HepG2 (cell line): ENCODE measurements around the gene NEDD1. TPM values are rescaled to one million over a fixed set of nuclear protein-coding genes. Genes with fewer than 3 reads are reported as not detected.

Experiments used
- ARNT ChIP-seq: fragments of 450-650 bp; IDR thresholded peaks from 2 replicates; pipeline ENCODE4 v1.6.1; 2017
- FOXJ3 ChIP-seq: sonication (generic); formaldehyde crosslinking; IDR thresholded peaks from 2 replicates; pipeline ENCODE4 v1.4.0; 2020; ENCODE audit warnings: missing genetic modification reagents, mild to moderate bottlenecking, borderline replicate concordance
- HCFC1 ChIP-seq: fragments of 150-350 bp; IDR thresholded peaks from 2 replicates; pipeline ENCODE4 v1.6.1; 2014; ENCODE audit warnings: low read depth, low read length
- HMG20A ChIP-seq: IDR thresholded peaks from 2 replicates; pipeline ENCODE4 v1.6.1; 2016; ENCODE audit warnings: borderline replicate concordance
- KDM5B ChIP-seq: sonication (generic); formaldehyde crosslinking; IDR thresholded peaks from 2 replicates; pipeline ENCODE4 v1.4.0; 2020; ENCODE audit warnings: missing genetic modification reagents, mild to moderate bottlenecking, borderline replicate concordance
- LCORL ChIP-seq, 2 experiments: fragments of 450-650 bp in 1 of 2; sonication (generic) in 1 of 2; formaldehyde crosslinking in 1 of 2; IDR thresholded peaks; 2 replicates each; pipeline versions ENCODE4 v1.5.0 to v1.6.1; 2017 to 2020; ENCODE audit warnings: antibody characterized with exemption in 1 of 2, missing genetic modification reagents in 1 of 2
- PAX8 ChIP-seq: sonication (generic); formaldehyde crosslinking; IDR thresholded peaks from 2 replicates; pipeline ENCODE4 v1.8.0; 2022; ENCODE audit warnings: mild to moderate bottlenecking, missing genetic modification reagents, borderline replicate concordance
- POGZ ChIP-seq: sonication (generic); formaldehyde crosslinking; IDR thresholded peaks from 2 replicates; pipeline ENCODE4 v1.4.0; 2020; ENCODE audit warnings: mild to moderate bottlenecking, missing genetic modification reagents
- REPIN1 ChIP-seq: sonication (generic); formaldehyde crosslinking; IDR thresholded peaks from 2 replicates; pipeline ENCODE4 v1.8.0; 2022; ENCODE audit warnings: missing genetic modification reagents, low read depth, mild to moderate bottlenecking, borderline replicate concordance
- TIGD3 ChIP-seq: sonication (generic); formaldehyde crosslinking; IDR thresholded peaks from 2 replicates; pipeline ENCODE4 v1.5.1; 2020; ENCODE audit warnings: mild to moderate bottlenecking, missing genetic modification reagents, borderline replicate concordance
- WIZ ChIP-seq: sonication (generic); formaldehyde crosslinking; IDR thresholded peaks from 2 replicates; pipeline ENCODE4 v1.5.1; 2020; ENCODE audit warnings: mild to moderate bottlenecking, missing genetic modification reagents
- ZNF326 ChIP-seq: sonication (generic); formaldehyde crosslinking; IDR thresholded peaks from 2 replicates; pipeline ENCODE4 v1.4.0; 2020; ENCODE audit warnings: missing genetic modification reagents, borderline replicate concordance
- ZNF713 ChIP-seq: sonication (generic); formaldehyde crosslinking; IDR thresholded peaks from 2 replicates; pipeline ENCODE4 v1.4.0; 2020; ENCODE audit warnings: mild to moderate bottlenecking, missing genetic modification reagents
- ZNF747 ChIP-seq: sonication (generic); formaldehyde crosslinking; IDR thresholded peaks from 2 replicates; pipeline ENCODE4 v1.8.1; 2023; ENCODE audit warnings: missing genetic modification reagents, mild to moderate bottlenecking, borderline replicate concordance
- ZNF780A ChIP-seq: sonication (generic); formaldehyde crosslinking; IDR thresholded peaks from 2 replicates; pipeline ENCODE4 v1.8.0; 2022; ENCODE audit warnings: mild to moderate bottlenecking, missing genetic modification reagents, moderate library complexity
- polyA plus RNA-seq, 8 experiments: library from polyadenylated mRNA; depleted of rRNA in 3 of 8; stranded (reverse) in 7 of 8; unstranded in 1 of 8; fragments of >200 nt; fragmentation: Illumina TruSeq in 4 of 8; extraction: Trizol in 4 of 8; gene quantifications; 2 replicates each; pipeline versions ENCODE4 v1.2.1 to v1.2.3, GENCODE V29; 2011 to 2016; ENCODE audit warnings: low read depth in 4 of 8, missing spikeins in 1 of 8, mixed read lengths in 1 of 8; ENCODE audit not compliant: insufficient read depth in 1 of 8
- total RNA-seq, 5 experiments: library from RNA; depleted of rRNA; stranded (reverse); fragments of >200 nt; fragmentation: Illumina TruSeq; extraction: Trizol; gene quantifications; 2 replicates each; pipeline ENCODE4 v1.2.3, GENCODE V29; 2016; ENCODE audit warnings: low read depth in 1 of 5

NEDD1 gene
- total and polyA plus RNA-seq, 2 of the 13 experiments (the other 11 are each of a cell fraction or from before 2014, with no cell fraction given): 11.2 to 21.5 TPM

GRCh38 chr12:96906849-96907670 lies at the start of gene NEDD1 (continued):
- TF ChIP-seq KDM5B (CRISPR knock-in tag) (peak; percentile 48; the same call in 1 of the 2 replicates), WIZ (no peak), HMG20A (CRISPR knock-in tag) (no peak; the same call in 1 of the 2 replicates), ZNF747 (peak; percentile 65; the same call in 1 of the 2 replicates), ZNF780A (peak; percentile 60; the same call in 1 of the 2 replicates), POGZ (CRISPR knock-in tag) (peak; percentile 85), PAX8 (no peak), ARNT (no peak), HCFC1 (0 out of 2 replicates have a peak, but pooled peaks have one; percentile 15), LCORL (IDR thresholded peaks at IDR 0.05) (no peak), LCORL (CRISPR knock-in tag; IDR thresholded peaks at IDR 0.05) (no peak; the same call in 1 of the 2 replicates), ZNF713 (no peak), FOXJ3 (CRISPR knock-in tag) (0 out of 2 replicates have a peak, but pooled peaks have one; percentile 19), ZNF326 (no peak), TIGD3 (no peak), REPIN1 (peak; percentile 74; the same call in 1 of the 2 replicates)
